Suprapubic skin (tissue), 4 donors: ENCODE results near the gene DCAF7.

Experiments
- CTCF ChIP-seq, 2 donors: fragments of 200-600 bp in 1 of 2; fragments of 450-650 bp in 1 of 2; sonication (generic) in 1 of 2; IDR thresholded peaks; one replicate each; pipeline ENCODE4 v1.5.1; 2016 to 2019; ENCODE audit warnings: antibody characterized with exemption in 2 of 2, mild to moderate bottlenecking in 1 of 2, moderate library complexity in 1 of 2
- EP300 ChIP-seq: sonication (generic); formaldehyde crosslinking; IDR thresholded peaks from one replicate; pipeline ENCODE4 v1.6.1; 2017; ENCODE audit warnings: antibody characterized with exemption
- POLR2A ChIP-seq, 2 donors: fragments of 450-650 bp; IDR thresholded peaks; one replicate each; pipeline ENCODE4 v1.6.1; 2017; ENCODE audit warnings: antibody characterized with exemption in 2 of 2, mild to moderate bottlenecking in 2 of 2, moderate library complexity in 2 of 2
- POLR2AphosphoS5 ChIP-seq, 3 donors: sonication (generic); formaldehyde crosslinking; IDR thresholded peaks; one replicate each; pipeline ENCODE4 v1.6.1; 2017; ENCODE audit warnings: antibody characterized with exemption in 3 of 3

GRCh38 chr17:63587770-63588169 is 37.5 kb downstream of the DCAF7 start:
- no peak for TF ChIP-seq CTCF (IDR thresholded peaks at IDR 0.05)
- no peak for TF ChIP-seq POLR2A (IDR thresholded peaks at IDR 0.05)
- TF ChIP-seq EP300 = no peak
- no peak for TF ChIP-seq POLR2AphosphoS5 (IDR thresholded peaks at IDR 0.05)
